Hepatocyte (in vitro differentiated cells): ENCODE data around the gene CDK16. TPM values are rescaled to one million over a fixed set of nuclear protein-coding genes. Genes with fewer than 3 reads are reported as not detected.

Experiments
- DNase-seq: peaks from one replicate; pipeline ENCODE4 v3.0.0-alpha.2; 2016; ENCODE audit warnings: low spot score
- H2AFZ ChIP-seq: fragments of 200-600 bp; sonication (generic); 2 replicates; pipeline ENCODE4 v1.6.0; 2016; ENCODE audit warnings: antibody characterized with exemption, mild to moderate bottlenecking
- H3K27ac ChIP-seq: fragments of 200-600 bp; sonication (generic); 2 replicates; pipeline ENCODE4 v1.5.1; 2016; ENCODE audit warnings: mild to moderate bottlenecking
- H3K27me3 ChIP-seq: fragments of 200-600 bp; sonication (generic); 2 replicates; pipeline ENCODE4 v1.6.1; 2016
- H3K36me3 ChIP-seq: fragments of 200-600 bp; sonication (generic); replicated peaks from 2 replicates; pipeline ENCODE4 v1.5.1; 2016; ENCODE audit warnings: low read depth; ENCODE audit not compliant: insufficient read depth
- H3K4me1 ChIP-seq: fragments of 200-600 bp; sonication (generic); 2 replicates; pipeline ENCODE4 v1.5.1; 2016; ENCODE audit warnings: mild to moderate bottlenecking, moderate library complexity; ENCODE audit not compliant: insufficient read depth
- H3K4me2 ChIP-seq: fragments of 200-600 bp; sonication (generic); 2 replicates; pipeline ENCODE4 v1.6.0; 2016
- H3K4me3 ChIP-seq: fragments of 200-600 bp; sonication (generic); 2 replicates; pipeline ENCODE4 v1.5.1; 2016; ENCODE audit warnings: mild to moderate bottlenecking
- H3K79me2 ChIP-seq: fragments of 200-600 bp; sonication (generic); 2 replicates; pipeline ENCODE4 v1.6.0; 2017; ENCODE audit warnings: mild to moderate bottlenecking
- H3K9me2 ChIP-seq: fragments of 200-600 bp; sonication (generic); replicated peaks from 2 replicates; pipeline ENCODE4 v1.6.0; 2017; ENCODE audit warnings: mild to moderate bottlenecking; ENCODE audit not compliant: insufficient read depth
- H3K9me3 ChIP-seq: fragments of 200-600 bp; sonication (generic); 2 replicates; pipeline ENCODE4 v1.5.1; 2016; ENCODE audit warnings: low read depth, mild to moderate bottlenecking
- H4K20me1 ChIP-seq: fragments of 200-600 bp; sonication (generic); 2 replicates; pipeline ENCODE4 v1.6.0; 2016; ENCODE audit warnings: mild to moderate bottlenecking; ENCODE audit not compliant: insufficient read depth, poor library complexity, severe bottlenecking
- EZH2 ChIP-seq: fragments of 200-600 bp; sonication (generic); IDR thresholded peaks from 2 replicates; pipeline ENCODE4 v1.6.1; 2016; ENCODE audit warnings: antibody characterized with exemption, mild to moderate bottlenecking, borderline replicate concordance
- EZH2phosphoT487 ChIP-seq: fragments of 200-600 bp; sonication (generic); IDR thresholded peaks from one replicate; pipeline ENCODE4 v1.6.1; 2018; ENCODE audit warnings: antibody characterized with exemption, mild to moderate bottlenecking, low read depth, moderate library complexity; ENCODE audit not compliant: unreplicated experiment, severe bottlenecking
- WGBS: methylation state at CpG from one replicate; pipeline ENCODE4 v1.1.6; 2016; ENCODE audit warnings: low lambda C conversion rate; ENCODE audit errors: missing lambda C conversion rate; 5-methylcytosine and 5-hydroxymethylcytosine counted together
- polyA plus RNA-seq: library from polyadenylated mRNA; unstranded; fragments of >200 nt; fragmentation: Nextera tagmentation; extraction: Ambion mirVana; gene quantifications from 2 replicates; pipeline ENCODE4 v1.2.1, GENCODE V29; 2016
- total RNA-seq: library from RNA; depleted of rRNA; stranded (reverse); fragments of >200 nt; gene quantifications from 2 replicates; pipeline ENCODE4 v1.2.3, GENCODE V29; 2014
- TF ChIP-seq, protein P1 (sequence below): fragments of 200-600 bp; sonication (generic); IDR thresholded peaks from 2 replicates; pipeline ENCODE4 v1.5.1; 2016; ENCODE audit warnings: antibody characterized with exemption, mild to moderate bottlenecking; ENCODE audit not compliant: poor library complexity

The CDK16 gene
- total and polyA plus RNA-seq, 2 experiments from 2014 or later = 130 to 190 TPM

GRCh38 chrX:47218920-47219815 is 687 bp downstream of the CDK16 start:
- Histone ChIP-seq H2AFZ (peak overlapping the region; percentile 82), H3K4me1 (peaks cover 25% of the 10 kb centered on the region), H3K9me2 (no peaks in the 10 kb centered on the region), H3K27ac (peak overlapping the region; percentile 99), H3K27me3 (no peaks in the 10 kb centered on the region), H3K4me2 (peak overlapping the region; percentile 97), H4K20me1 (peaks cover 44% of the 10 kb centered on the region), H3K79me2 (peaks cover 45% of the 10 kb centered on the region), H3K4me3 (peak overlapping the region; percentile 56), H3K36me3 (no peaks in the 10 kb centered on the region), H3K9me3 (no peaks in the 10 kb centered on the region)
- DNase-seq = peak; percentile 83
- 6% methylated on average over 41 of the region's 60 CpGs for WGBS
- TF ChIP-seq, protein P1, sequence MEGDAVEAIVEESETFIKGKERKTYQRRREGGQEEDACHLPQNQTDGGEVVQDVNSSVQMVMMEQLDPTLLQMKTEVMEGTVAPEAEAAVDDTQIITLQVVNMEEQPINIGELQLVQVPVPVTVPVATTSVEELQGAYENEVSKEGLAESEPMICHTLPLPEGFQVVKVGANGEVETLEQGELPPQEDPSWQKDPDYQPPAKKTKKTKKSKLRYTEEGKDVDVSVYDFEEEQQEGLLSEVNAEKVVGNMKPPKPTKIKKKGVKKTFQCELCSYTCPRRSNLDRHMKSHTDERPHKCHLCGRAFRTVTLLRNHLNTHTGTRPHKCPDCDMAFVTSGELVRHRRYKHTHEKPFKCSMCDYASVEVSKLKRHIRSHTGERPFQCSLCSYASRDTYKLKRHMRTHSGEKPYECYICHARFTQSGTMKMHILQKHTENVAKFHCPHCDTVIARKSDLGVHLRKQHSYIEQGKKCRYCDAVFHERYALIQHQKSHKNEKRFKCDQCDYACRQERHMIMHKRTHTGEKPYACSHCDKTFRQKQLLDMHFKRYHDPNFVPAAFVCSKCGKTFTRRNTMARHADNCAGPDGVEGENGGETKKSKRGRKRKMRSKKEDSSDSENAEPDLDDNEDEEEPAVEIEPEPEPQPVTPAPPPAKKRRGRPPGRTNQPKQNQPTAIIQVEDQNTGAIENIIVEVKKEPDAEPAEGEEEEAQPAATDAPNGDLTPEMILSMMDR = no peak

DNA sequence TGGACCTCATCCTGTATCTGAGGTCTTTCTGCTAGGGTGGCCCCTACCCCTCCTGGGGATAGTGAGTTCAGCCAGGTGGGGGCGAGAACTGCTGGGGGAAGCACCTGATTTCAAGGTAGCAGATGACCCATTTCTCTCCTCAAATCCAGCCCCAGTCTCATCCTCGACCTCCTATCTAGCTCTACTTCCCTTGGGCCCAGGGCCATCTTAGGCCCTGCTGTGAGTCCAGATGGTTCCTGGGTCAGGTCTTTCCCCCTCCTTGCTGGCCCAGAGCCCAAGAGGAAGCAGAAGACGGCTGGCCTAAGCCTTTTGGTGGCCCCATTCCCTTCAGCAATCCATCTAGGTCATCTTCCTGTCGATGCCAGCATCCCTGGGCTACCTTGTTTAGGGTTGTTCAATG is 3.3 kb downstream of the CDK16 start:
- no peaks in the 10 kb centered on the region for H3K27me3 ChIP-seq
- 85% methylated on average over 4 of the region's 4 CpGs for WGBS
- no peak overlapping the region for H3K4me2 ChIP-seq
- peaks cover 45% of the 10 kb centered on the region for H3K79me2 ChIP-seq
- no peak overlapping the region for H3K4me3 ChIP-seq
- H3K9me3 ChIP-seq = no peaks in the 10 kb centered on the region
- H2AFZ ChIP-seq = no peak overlapping the region
- peaks cover 16% of the 10 kb centered on the region for H3K4me1 ChIP-seq
- no peak for DNase-seq
- TF ChIP-seq EZH2 = no peak
- TF ChIP-seq EZH2phosphoT487 = no peak
- TF ChIP-seq, protein P1 = no peak
- no peak overlapping the region for H3K27ac ChIP-seq
- peaks cover 44% of the 10 kb centered on the region for H4K20me1 ChIP-seq
- no peaks in the 10 kb centered on the region for H3K36me3 ChIP-seq
- H3K9me2 ChIP-seq = no peaks in the 10 kb centered on the region

DNA sequence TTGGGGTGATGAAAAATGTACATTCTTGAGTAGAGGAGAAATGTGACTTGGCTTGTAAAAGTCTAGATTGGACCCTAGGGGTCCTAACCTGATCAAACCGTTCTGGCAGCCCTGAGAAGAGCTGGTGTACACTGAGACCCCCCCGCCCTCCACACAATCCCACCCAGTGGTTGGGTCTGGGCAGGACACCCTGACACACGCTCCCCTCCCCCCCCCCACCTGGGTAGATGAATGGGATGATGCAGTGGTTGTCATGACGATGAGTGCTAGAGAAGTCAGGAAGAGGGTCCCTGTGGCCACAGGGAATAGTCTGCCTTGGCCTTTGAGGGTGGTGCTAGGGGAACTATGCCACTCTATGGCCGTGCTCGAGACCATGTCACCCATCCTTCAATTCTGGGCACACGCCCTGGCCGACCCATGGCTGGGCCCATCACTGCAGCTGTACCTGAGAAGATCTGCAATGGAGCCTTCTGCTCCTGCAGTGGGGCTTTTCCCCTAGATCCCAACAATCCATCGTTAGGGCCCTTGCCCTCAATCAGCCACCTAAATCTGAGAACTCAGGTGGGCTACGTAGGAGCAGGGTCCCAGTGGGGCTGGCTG is 4.4 kb downstream of the CDK16 start:
- H3K4me3 ChIP-seq = no peak overlapping the region
- no peaks in the 10 kb centered on the region for H3K9me2 ChIP-seq
- no peaks in the 10 kb centered on the region for H3K36me3 ChIP-seq
- H4K20me1 ChIP-seq = peaks cover 44% of the 10 kb centered on the region
- no peak overlapping the region for H3K4me2 ChIP-seq
- no peak overlapping the region for H2AFZ ChIP-seq
- peaks cover 45% of the 10 kb centered on the region for H3K79me2 ChIP-seq
- no peaks in the 10 kb centered on the region for H3K27me3 ChIP-seq
- no peak for DNase-seq
- peaks cover 13% of the 10 kb centered on the region for H3K4me1 ChIP-seq
- H3K9me3 ChIP-seq = no peaks in the 10 kb centered on the region
- H3K27ac ChIP-seq = no peak overlapping the region
- no peak for TF ChIP-seq EZH2phosphoT487
- WGBS = 91% methylated on average over 10 of the region's 10 CpGs

- no peak overlapping the region for H3K4me2 ChIP-seq
- peaks cover 13% of the 10 kb centered on the region for H3K4me1 ChIP-seq
- DNase-seq = no peak
- no peaks in the 10 kb centered on the region for H3K36me3 ChIP-seq
- H3K27me3 ChIP-seq = no peaks in the 10 kb centered on the region
- no peak overlapping the region for H3K27ac ChIP-seq
- H4K20me1 ChIP-seq = peaks cover 44% of the 10 kb centered on the region
- no peaks in the 10 kb centered on the region for H3K9me3 ChIP-seq
- no peaks in the 10 kb centered on the region for H3K9me2 ChIP-seq
- TF ChIP-seq EZH2 = no peak
- TF ChIP-seq EZH2phosphoT487 = no peak
- TF ChIP-seq, protein P1 = no peak
- H2AFZ ChIP-seq = no peak overlapping the region
- 98% methylated on average over 13 of the region's 13 CpGs for WGBS
- H3K4me3 ChIP-seq = no peak overlapping the region
- H3K79me2 ChIP-seq = peaks cover 44% of the 10 kb centered on the region
These were observed 5.2 kb downstream of the CDK16 start for GRCh38 chrX:47223476-47224250.
